Astrocyte of the cerebellum (primary cell): ENCODE results near the gene BRINP3.

Source experiments
- DNase-seq: peaks from one replicate; pipeline ENCODE4 v3.0.0-alpha.2; 2011; ENCODE audit warnings: low read depth
- H3K4me3 ChIP-seq: 2 replicates; pipeline ENCODE4 v1.5.1; 2011; ENCODE audit warnings: mild to moderate bottlenecking, low read depth, low read length, moderate library complexity
- in situ Hi-C: cut with HindIII; loops from 2 replicates; pipeline ENCODE4 v1.10.0; 2017; ENCODE audit warnings: low sequenced_read_pairs
- TF ChIP-seq, protein P1 (sequence below): IDR thresholded peaks from 2 replicates; pipeline ENCODE4 v1.5.1; 2012; ENCODE audit warnings: low read length, low read depth, moderate library complexity, mild to moderate bottlenecking; ENCODE audit errors: missing control alignments

BRINP3 gene

DNA sequence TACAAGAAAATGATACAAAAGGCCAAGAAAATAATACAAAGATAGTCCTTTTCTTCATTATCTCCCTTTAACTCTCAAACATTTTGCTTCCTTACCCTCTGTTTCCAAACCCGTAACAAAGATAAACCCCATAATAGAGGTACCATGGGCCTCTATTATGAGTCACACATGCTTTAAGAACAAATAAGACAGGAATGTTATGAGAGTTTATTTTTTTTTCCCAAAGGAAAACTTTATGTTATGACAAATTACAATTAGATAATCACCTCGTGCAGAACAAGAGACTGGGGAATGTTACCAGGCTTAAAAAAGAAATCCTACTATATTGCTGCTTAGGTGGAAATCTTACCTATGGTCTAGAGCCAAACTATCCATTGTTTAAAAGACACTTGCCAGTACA lies 272.0 kb downstream of the BRINP3 start:
- in situ Hi-C loops = no loop called here
- DNase-seq = no peak
- no peak overlapping the region for H3K4me3 ChIP-seq
- TF ChIP-seq, protein P1, sequence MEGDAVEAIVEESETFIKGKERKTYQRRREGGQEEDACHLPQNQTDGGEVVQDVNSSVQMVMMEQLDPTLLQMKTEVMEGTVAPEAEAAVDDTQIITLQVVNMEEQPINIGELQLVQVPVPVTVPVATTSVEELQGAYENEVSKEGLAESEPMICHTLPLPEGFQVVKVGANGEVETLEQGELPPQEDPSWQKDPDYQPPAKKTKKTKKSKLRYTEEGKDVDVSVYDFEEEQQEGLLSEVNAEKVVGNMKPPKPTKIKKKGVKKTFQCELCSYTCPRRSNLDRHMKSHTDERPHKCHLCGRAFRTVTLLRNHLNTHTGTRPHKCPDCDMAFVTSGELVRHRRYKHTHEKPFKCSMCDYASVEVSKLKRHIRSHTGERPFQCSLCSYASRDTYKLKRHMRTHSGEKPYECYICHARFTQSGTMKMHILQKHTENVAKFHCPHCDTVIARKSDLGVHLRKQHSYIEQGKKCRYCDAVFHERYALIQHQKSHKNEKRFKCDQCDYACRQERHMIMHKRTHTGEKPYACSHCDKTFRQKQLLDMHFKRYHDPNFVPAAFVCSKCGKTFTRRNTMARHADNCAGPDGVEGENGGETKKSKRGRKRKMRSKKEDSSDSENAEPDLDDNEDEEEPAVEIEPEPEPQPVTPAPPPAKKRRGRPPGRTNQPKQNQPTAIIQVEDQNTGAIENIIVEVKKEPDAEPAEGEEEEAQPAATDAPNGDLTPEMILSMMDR = no peak

DNA sequence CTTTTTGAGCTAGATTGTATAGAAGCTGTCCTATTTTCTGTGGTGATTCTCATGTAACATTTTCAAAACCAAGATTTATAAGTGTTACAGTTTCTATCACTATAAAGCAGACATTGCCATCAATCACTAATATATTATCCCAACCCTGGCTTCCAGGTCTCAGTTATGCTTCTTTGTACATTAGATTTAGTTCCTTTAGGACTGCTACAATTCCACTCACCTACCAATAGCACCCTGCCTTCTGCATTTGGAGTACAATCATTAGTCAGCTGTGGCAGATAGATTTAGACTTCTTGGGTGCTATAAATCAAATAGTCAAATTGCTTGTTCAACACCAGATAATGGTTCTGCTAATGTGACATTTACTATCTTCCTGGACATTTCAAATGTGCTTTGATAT lies 281.6 kb downstream of the BRINP3 start:
- no peak for DNase-seq
- TF ChIP-seq, protein P1 = no peak
- in situ Hi-C loops = no loop called here
- H3K4me3 ChIP-seq = no peak overlapping the region

DNA sequence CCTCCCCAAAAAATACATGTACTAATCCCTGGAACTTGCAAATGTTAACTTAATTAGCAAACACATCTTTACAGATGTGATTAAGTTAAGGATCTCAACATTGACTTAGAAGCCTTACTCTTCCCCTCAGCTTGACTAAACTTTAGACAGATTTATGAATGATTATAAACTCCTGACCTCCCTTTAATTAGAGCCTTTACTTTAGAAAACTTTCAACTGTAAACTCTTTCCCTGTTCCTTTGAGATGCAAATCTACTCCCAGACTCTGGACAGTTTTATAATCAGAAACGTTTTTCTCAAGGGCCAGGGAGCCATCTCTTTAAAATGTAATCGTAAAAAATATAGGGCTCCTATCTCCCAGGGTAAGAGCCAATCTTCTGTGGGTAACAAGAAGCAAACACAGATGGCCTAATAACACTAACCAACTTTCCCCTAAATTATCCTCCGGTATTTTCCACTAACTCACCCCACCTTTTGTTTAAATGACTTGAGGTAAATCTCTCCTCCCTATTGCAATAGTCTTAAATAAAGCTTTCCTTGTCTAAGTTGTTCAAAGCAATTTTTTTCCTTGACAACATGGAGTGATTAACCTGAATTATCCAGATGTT lies 284.1 kb downstream of the BRINP3 start:
- TF ChIP-seq, protein P1 = no peak
- no peak overlapping the region for H3K4me3 ChIP-seq
- in situ Hi-C loops = no loop called here
- no peak for DNase-seq

DNA sequence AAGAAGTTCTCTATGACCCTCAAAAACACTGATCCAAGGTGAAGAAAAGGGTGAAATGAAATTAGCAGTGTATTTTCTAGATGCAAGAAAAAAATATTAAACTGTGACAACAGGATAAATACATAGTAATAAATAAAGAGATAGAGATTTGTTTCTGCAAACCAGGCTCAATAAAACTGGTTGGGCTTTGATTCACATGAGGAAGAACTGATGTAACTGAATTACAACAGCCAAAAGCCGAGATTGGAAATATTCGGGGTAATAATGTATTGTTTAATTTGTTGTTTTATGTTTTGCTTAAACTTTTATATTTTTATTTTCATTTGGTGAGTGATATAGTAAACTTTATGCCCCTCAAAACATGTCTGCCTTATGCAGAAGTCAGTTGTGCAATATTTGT lies 285.0 kb downstream of the BRINP3 start:
- DNase-seq = no peak
- TF ChIP-seq, protein P1 = no peak
- in situ Hi-C loops = no loop called here
- no peak overlapping the region for H3K4me3 ChIP-seq

DNA sequence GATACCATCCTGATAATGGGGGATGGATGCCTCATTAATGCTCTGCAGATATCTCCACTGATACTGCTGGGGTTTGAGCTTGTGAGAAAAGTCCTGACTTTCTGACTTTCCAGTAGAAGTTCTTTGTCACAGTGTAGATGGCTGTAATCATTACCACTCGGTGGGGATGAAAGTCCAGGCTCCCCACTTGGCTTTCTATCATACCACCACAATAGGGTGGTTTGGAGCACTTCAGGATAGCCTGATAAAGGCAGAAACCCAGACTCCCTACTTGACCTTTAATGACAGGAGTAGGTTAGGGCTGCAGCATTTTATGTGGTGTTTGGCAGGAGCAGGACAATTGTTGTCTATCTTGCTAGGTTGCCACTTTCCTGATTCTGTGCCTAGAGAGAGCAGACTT lies 294.1 kb downstream of the BRINP3 start:
- TF ChIP-seq, protein P1 = no peak
- H3K4me3 ChIP-seq = no peak overlapping the region
- in situ Hi-C loops = no loop called here
- DNase-seq = no peak

DNA sequence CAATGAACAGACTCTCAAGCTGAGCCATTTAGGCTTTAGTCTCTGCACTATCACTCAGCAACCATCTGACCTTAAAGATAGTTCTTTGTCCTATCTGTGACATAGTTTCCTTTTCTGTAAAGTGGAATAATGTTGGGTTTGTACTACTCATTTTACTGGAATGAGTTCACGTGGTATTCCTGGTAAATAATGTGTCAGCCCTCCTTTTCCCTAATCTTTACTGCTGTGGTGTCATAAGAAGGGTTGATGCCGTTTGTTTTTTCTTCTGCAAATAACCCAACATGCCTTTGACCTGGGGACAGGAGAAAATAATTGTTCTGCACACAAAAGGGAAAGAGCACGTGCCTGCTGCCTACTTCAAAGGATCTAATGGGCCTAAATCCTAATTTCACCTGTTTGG lies 297.8 kb downstream of the BRINP3 start:
- no peak overlapping the region for H3K4me3 ChIP-seq
- TF ChIP-seq, protein P1 = no peak
- in situ Hi-C loops = no loop called here
- no peak for DNase-seq
